OCI-LY1 (cell line): Measurements from ENCODE around the gene EVA1C.

Source experiments
- CTCF ChIP-seq: fragments of 200-600 bp; sonication (generic), shearing (Covaris generic); IDR thresholded peaks from 2 replicates; pipeline ENCODE4 v1.5.1; 2017; ENCODE audit warnings: mild to moderate bottlenecking, antibody characterized with exemption, low read length, moderate library complexity, mixed read lengths
- EZH2 ChIP-seq: fragments of 200-600 bp; sonication (generic), shearing (Covaris generic); IDR thresholded peaks from 2 replicates; pipeline ENCODE4 v1.8.0; 2017; ENCODE audit warnings: borderline replicate concordance, mixed run types, mild to moderate bottlenecking, antibody characterized with exemption, low read length, moderate library complexity, mixed read lengths

- TF ChIP-seq CTCF (no peak), EZH2 (no peak)
Observed at GRCh38 chr21:32537569-32537881, 125.0 kb downstream of the EVA1C start.
